Measurements from ENCODE around the gene XPNPEP3. TPM values are rescaled to one million over a fixed set of nuclear protein-coding genes. Genes with fewer than 3 reads are reported as not detected.

The XPNPEP3 gene
- total RNA-seq, 1 experiment from 2014 or later, result 39.9 TPM

GRCh38 chr22:40973144-40973543 lies 116.2 kb downstream of the XPNPEP3 start:
- intact Hi-C loops (cut with micrococcal nuclease; ENCODE audit: unreplicated experiment), result no loop called here

GRCh38 chr22:40975366-40975765 lies 118.4 kb downstream of the XPNPEP3 start:
- Mint-ChIP-seq H3K4me1 (ENCODE audit: low read depth, unreplicated experiment) (no peaks in the 10 kb centered on the region), H3K9me3 (ENCODE audit: low read depth, unreplicated experiment) (no peaks in the 10 kb centered on the region), H3K27ac (ENCODE audit: unreplicated experiment) (no peak overlapping the region), H3K4me3 (ENCODE audit: low read depth, unreplicated experiment) (no peak overlapping the region), H3K27me3 (ENCODE audit: unreplicated experiment) (no peaks in the 10 kb centered on the region), H3K36me3 (ENCODE audit: insufficient read depth, unreplicated experiment) (peaks cover 15% of the 10 kb centered on the region)
- no peak for DNase-seq
- CTCF ChIA-PET, result interaction anchor here (0.7 kb wide), 1 partner anchor 28 kb away, joined by 3 read pairs; no protein-coding TSS in a partner anchor
- BruUV-seq (replicated peaks), result no TSS peak
- intact Hi-C loops (cut with micrococcal nuclease; ENCODE audit: unreplicated experiment), result no loop called here
- TF ChIP-seq CTCF (IDR thresholded peaks at IDR 0.05; ENCODE audit: unreplicated experiment), result no peak

More at GRCh38 chr22:40973144-40973543, 116.2 kb downstream of the XPNPEP3 start:
- Mint-ChIP-seq H3K9me3 (ENCODE audit: low read depth, unreplicated experiment) (no peaks in the 10 kb centered on the region), H3K27ac (ENCODE audit: unreplicated experiment) (no peak overlapping the region), H3K36me3 (ENCODE audit: insufficient read depth, unreplicated experiment) (peaks cover 29% of the 10 kb centered on the region), H3K27me3 (ENCODE audit: unreplicated experiment) (no peaks in the 10 kb centered on the region), H3K4me3 (ENCODE audit: low read depth, unreplicated experiment) (no peak overlapping the region), H3K4me1 (ENCODE audit: low read depth, unreplicated experiment) (no peaks in the 10 kb centered on the region)
- no peak for TF ChIP-seq CTCF (IDR thresholded peaks at IDR 0.05; ENCODE audit: unreplicated experiment)
- BruUV-seq (replicated peaks), result no TSS peak
- no peak for DNase-seq
- CTCF ChIA-PET, result no interaction called here

- no TSS peak for BruUV-seq (replicated peaks)
- no peak for TF ChIP-seq CTCF (IDR thresholded peaks at IDR 0.05; ENCODE audit: unreplicated experiment)
- H3K4me1 Mint-ChIP-seq (ENCODE audit: low read depth, unreplicated experiment), result no peaks in the 10 kb centered on the region
- peaks cover 7% of the 10 kb centered on the region for H3K36me3 Mint-ChIP-seq (ENCODE audit: insufficient read depth, unreplicated experiment)
- no peak for DNase-seq
- intact Hi-C loops (cut with micrococcal nuclease; ENCODE audit: unreplicated experiment), result no loop called here
- H3K9me3 Mint-ChIP-seq (ENCODE audit: low read depth, unreplicated experiment), result no peaks in the 10 kb centered on the region
- CTCF ChIA-PET, result interaction anchor here (1.3 kb wide), 1 partner anchor 54 kb away, joined by 5 read pairs; no protein-coding TSS in a partner anchor
- H3K4me3 Mint-ChIP-seq (ENCODE audit: low read depth, unreplicated experiment), result no peak overlapping the region
- no peaks in the 10 kb centered on the region for H3K27me3 Mint-ChIP-seq (ENCODE audit: unreplicated experiment)
- H3K27ac Mint-ChIP-seq (ENCODE audit: unreplicated experiment), result no peak overlapping the region
These were observed 120.1 kb downstream of the XPNPEP3 start for GRCh38 chr22:40976866-40977700.

- intact Hi-C loops (cut with micrococcal nuclease; ENCODE audit: unreplicated experiment), result no loop called here
- BruUV-seq (replicated peaks), result no TSS peak
These were observed 122.2 kb downstream of the XPNPEP3 start for GRCh38 chr22:40979198-40979597.

More at GRCh38 chr22:40979198-40979597, 122.2 kb downstream of the XPNPEP3 start:
- no peak for DNase-seq
- TF ChIP-seq CTCF (IDR thresholded peaks at IDR 0.05; ENCODE audit: unreplicated experiment), result no peak
- no peak overlapping the region for H3K4me3 Mint-ChIP-seq (ENCODE audit: low read depth, unreplicated experiment)
- H3K27ac Mint-ChIP-seq (ENCODE audit: unreplicated experiment), result no peak overlapping the region
- H3K27me3 Mint-ChIP-seq (ENCODE audit: unreplicated experiment), result no peaks in the 10 kb centered on the region
- H3K36me3 Mint-ChIP-seq (ENCODE audit: insufficient read depth, unreplicated experiment), result no peaks in the 10 kb centered on the region
- H3K4me1 Mint-ChIP-seq (ENCODE audit: low read depth, unreplicated experiment), result no peaks in the 10 kb centered on the region
- CTCF ChIA-PET, result no interaction called here
- no peaks in the 10 kb centered on the region for H3K9me3 Mint-ChIP-seq (ENCODE audit: low read depth, unreplicated experiment)

Measured in Calu3 (cell line).